ENCODE data around the gene ARHGEF33. TPM values are rescaled to one million over a fixed set of nuclear protein-coding genes. Genes with fewer than 3 reads are reported as not detected.

The ARHGEF33 gene
- 0.26 and 0.27 TPM in 2 replicates for total RNA-seq
- polyA plus RNA-seq (2012): 0.26 TPM

DNA sequence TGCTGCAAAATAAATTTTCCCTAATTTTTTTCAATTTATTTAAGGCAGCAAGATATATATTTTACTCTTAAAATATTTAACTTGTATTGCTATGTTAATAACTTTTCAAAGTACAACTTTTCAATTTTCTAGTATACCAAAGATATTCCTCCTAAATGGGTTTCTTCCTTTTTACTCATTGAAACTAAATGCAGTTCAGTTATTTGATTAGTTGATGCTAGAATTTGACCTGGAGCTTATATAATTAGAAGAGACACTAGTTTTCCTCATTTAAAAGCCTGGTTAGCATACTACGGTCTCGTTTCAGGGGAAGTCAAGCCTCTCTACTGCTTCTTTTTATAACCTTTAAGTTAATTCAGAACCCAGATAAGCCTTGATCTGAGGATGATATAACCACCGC, at the start of gene ARHGEF33:
Gene ARHGEF33 (plus strand): TSS at position 301 of the 400 bp plus-strand sequence. CDS start 29,573 bp downstream, outside the sequence.
- DNase-seq (ENCODE audit: low read depth): no peak

GRCh38 chr2:38850045-38850444, 39.6 kb upstream of the ARHGEF33 start:
- no peak for DNase-seq (ENCODE audit: low read depth)

- no peak for DNase-seq (ENCODE audit: low read depth)
These were observed 33.5 kb upstream of the ARHGEF33 start for GRCh38 chr2:38856165-38856564.

- no peak for DNase-seq (ENCODE audit: low read depth)
These were observed 27.2 kb upstream of the ARHGEF33 start for GRCh38 chr2:38862476-38862875.

- DNase-seq (ENCODE audit: low read depth): no peak
These were observed 26.5 kb upstream of the ARHGEF33 start for GRCh38 chr2:38863061-38863695.

- DNase-seq (ENCODE audit: low read depth): no peak
These were observed 22.8 kb upstream of the ARHGEF33 start for GRCh38 chr2:38866773-38867443.

DNA sequence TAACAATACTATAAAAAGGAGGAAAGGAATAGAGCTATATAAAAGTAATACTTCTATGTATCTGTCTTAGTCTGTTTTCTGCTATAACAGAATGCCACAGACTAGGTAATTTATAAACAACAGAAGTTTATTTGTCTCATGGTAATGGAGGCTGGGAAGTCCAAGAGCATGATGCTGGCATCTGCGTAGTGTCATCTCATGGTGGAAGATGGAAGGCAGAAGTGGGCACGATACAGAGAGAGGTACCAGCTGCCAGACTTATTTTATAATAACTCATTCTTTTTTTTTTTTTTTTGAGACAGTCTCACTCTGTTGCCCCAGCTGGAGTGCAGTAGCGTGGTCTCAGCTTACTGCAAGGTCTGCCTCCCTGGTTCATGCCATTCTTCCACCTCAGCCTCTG, 18.2 kb upstream of the ARHGEF33 start:
- no peak for DNase-seq (ENCODE audit: low read depth)

DNA sequence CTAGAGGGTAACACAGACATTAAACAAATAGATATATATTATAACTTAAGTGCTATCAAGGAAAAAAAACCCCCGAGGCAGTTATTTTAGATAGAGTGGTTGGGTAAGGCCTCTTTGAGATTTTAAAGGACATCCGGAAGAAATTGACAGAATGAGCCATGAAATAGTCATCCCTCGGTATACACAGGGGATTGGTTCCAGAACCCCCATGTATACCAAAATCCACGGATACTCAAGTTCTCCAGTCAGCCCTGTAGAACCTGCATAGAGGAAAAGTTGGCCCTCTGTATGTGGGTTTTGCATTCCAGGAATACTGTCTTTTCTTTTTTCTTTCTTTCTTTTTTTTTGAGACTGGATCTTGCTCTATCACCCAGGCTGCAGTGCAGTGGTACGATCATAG, 15.9 kb upstream of the ARHGEF33 start:
- no peak for DNase-seq (ENCODE audit: low read depth)

- no peak for DNase-seq (ENCODE audit: low read depth)
These were observed 14.5 kb upstream of the ARHGEF33 start for GRCh38 chr2:38875227-38875575.

DNA sequence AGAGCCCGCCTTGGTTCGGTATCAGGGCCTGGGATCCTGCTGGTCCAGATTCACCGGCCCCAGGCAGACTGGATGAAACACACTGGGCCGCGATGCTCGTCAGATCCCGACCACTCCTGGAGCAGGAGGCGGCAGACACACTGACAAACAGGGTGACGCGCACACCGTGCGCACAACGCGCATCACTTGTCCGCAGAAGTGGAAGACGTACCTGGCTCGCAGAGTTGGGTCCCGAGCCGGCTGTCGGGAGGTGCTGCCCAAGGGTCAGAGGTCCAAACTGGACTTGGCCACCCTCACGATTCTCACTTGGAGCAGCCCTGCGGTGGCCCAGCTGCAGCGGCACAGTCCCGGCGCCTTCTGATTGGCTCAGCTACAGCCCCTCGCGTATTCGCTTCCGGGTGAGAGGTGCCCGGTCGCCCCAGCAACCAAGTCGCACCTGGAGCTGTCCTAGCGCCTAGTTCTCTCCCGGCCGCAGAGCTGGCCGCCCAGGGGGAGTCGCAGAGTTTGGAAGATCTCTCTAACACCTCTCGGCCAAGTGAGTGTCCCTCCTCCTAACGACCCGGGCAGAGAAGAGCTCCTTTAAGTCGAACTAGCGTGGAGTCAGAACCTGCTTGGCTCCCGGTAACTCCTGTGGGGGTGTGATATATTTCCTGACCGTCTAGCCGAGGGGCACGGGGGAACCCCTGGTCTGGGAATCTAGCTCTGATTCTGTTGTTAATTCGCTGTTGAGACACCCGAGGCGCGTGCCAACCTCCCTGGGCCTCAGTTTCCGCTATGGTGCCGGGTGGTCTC, 13.9 kb upstream of the ARHGEF33 start, which contains the start of the genes DHX57 and MORN2:
Gene DHX57 (minus strand): TSS at position 359 of the 792 bp plus-strand sequence. CDS start 7,529 bp downstream, outside the sequence.
Gene MORN2 (plus strand): TSS at position 401 of the 792 bp plus-strand sequence.
- DNase-seq (ENCODE audit: low read depth): peak; percentile 90

DNA sequence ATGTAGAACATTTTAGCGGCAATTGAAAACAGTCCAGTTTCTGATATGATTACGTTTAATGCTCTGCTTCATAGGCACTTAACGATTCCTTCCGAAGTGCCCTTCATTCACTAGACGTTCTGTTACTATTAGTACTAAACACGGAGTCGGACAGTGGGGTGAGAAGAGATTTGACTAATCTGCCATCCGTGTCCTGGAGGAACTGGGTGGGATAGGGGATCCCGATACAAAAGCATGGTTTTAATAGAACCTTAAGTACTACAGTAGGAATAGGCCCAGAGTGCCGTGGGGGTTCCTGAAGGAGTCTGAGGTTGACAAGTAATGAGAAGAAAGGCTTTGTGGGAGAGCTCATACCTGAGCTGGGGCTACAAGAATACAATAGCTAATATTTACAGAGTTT, 13.3 kb upstream of the ARHGEF33 start:
- DNase-seq (ENCODE audit: low read depth): peak; percentile 2

DNA sequence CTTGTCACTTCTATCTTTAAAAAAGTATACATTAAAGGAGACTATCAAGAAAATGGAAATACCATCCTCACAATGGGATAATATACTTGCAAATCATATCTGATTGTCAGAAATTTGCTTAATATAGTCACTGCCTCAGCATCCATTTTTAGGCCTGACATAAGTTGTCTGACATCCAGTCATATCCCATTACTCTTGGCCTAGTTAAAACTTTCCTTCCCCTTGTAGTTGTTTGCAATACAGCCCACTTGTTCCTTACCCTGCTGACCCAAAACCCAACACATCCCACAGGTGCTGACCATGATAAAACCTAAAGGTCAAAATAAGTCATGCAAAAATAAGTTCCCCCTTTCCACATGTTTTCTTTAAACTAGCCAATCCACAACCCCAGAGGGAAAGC, 3.6 kb upstream of the ARHGEF33 start:
- peak; percentile 64 for DNase-seq (ENCODE audit: low read depth)

GRCh38 chr2:38887347-38887746, 2.3 kb upstream of the ARHGEF33 start:
- DNase-seq (ENCODE audit: low read depth): no peak

- no peak for DNase-seq (ENCODE audit: low read depth)
These were observed 1.6 kb upstream of the ARHGEF33 start for GRCh38 chr2:38887902-38888554.

DNA sequence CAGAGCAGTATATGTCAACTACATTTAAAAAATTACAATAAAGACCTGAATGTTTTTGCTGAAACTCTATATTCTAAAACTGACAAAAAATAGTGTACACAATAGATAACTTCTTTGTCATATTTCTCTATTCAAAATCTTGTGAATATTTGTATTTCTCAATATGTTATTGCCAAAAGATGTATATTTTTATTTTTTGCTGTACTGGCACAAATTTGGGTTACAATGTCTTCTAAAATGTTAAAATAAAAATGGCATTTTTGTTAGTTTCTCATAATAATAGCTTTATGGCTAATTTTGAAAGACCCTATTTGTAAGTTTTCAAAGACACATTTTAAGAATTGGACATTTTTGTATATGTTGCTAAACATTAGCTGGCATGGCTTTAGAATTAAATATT, 630 bp upstream of the ARHGEF33 start:
- DNase-seq (ENCODE audit: low read depth): no peak

DNA sequence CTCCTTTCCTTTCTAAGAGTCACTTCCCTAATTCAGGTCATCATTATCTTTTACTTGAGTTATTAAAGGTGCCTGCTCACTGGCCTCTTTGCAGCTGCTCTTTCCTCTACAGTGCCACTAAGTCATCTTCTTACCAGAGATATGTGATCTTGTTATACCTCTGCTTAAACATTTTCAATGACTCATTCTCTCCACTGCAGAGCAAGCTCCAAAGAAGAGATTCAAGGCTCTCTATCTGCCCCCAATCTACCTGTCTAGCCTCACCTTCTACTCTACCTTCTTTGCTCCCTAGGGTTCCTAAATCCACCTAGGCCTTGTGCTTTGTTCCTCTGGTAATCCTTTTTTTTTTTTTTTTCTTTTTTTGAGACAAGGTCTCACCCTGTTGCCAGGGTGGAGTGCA, 3.1 kb downstream of the ARHGEF33 start:
- peak; percentile 20 for DNase-seq (ENCODE audit: low read depth)

GRCh38 chr2:38898256-38898655, 8.6 kb downstream of the ARHGEF33 start:
- DNase-seq (ENCODE audit: low read depth): no peak

GRCh38 chr2:38900726-38901125, 11.1 kb downstream of the ARHGEF33 start:
- DNase-seq (ENCODE audit: low read depth): no peak

- DNase-seq (ENCODE audit: low read depth): no peak
These were observed 15.6 kb downstream of the ARHGEF33 start for GRCh38 chr2:38905251-38905650.

- no peak for DNase-seq (ENCODE audit: low read depth)
These were observed 17.6 kb downstream of the ARHGEF33 start for GRCh38 chr2:38907242-38907641.

- no peak for DNase-seq (ENCODE audit: low read depth)
These were observed 18.3 kb downstream of the ARHGEF33 start for GRCh38 chr2:38907743-38908562.

Measured in myocyte (in vitro differentiated cells).